ENCODE measurements around the gene GPR107.

The GPR107 gene

DNA sequence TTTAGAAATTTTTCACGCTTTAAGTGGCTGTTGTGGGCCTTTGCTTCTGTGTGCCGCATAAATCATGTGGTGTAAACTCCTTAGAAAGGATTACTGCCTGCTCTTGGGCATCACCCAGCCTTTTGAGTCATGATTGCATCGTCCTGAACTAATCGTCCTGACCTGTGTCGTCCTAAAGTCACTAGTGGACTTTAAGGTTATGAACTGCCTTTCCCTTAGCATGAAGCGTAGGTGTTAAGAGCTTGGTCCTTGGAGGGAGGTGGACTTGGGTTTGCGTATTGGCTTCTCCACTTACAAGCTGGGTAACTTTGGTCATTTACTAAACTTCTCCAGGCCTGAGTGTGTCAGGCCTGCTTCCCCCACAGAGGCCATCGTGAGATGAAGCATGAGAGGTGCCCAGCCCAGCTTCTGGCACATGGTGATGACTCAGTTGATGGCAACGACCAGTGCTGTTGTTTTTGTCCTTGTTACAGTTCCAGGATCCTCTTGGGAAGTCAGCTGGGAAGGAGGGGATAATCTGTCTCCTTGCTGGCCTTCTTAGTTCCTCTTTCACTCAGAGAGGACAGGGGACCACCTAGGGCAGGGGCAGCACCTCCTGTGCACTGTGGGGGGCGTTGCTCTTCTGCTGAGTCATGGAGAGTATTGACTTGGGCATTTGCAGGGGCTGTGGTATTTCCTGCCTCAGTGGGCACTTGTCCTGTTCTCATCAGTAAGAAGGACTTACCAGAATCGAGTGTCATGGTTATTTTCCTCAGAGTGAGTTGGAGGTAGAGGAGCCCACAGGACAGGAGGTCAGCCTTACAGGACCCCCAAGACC, 64.3 kb downstream of the GPR107 start:
- DNase-seq (ENCODE audit: low read depth) = peak; percentile 47
- TF ChIP-seq, protein P1, sequence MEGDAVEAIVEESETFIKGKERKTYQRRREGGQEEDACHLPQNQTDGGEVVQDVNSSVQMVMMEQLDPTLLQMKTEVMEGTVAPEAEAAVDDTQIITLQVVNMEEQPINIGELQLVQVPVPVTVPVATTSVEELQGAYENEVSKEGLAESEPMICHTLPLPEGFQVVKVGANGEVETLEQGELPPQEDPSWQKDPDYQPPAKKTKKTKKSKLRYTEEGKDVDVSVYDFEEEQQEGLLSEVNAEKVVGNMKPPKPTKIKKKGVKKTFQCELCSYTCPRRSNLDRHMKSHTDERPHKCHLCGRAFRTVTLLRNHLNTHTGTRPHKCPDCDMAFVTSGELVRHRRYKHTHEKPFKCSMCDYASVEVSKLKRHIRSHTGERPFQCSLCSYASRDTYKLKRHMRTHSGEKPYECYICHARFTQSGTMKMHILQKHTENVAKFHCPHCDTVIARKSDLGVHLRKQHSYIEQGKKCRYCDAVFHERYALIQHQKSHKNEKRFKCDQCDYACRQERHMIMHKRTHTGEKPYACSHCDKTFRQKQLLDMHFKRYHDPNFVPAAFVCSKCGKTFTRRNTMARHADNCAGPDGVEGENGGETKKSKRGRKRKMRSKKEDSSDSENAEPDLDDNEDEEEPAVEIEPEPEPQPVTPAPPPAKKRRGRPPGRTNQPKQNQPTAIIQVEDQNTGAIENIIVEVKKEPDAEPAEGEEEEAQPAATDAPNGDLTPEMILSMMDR (IDR thresholded peaks at IDR 0.05; ENCODE audit: insufficient read depth, low read depth, low read length, missing control alignments) = no peak
- no peak overlapping the region for H3K4me3 ChIP-seq (ENCODE audit: low read length)

DNA sequence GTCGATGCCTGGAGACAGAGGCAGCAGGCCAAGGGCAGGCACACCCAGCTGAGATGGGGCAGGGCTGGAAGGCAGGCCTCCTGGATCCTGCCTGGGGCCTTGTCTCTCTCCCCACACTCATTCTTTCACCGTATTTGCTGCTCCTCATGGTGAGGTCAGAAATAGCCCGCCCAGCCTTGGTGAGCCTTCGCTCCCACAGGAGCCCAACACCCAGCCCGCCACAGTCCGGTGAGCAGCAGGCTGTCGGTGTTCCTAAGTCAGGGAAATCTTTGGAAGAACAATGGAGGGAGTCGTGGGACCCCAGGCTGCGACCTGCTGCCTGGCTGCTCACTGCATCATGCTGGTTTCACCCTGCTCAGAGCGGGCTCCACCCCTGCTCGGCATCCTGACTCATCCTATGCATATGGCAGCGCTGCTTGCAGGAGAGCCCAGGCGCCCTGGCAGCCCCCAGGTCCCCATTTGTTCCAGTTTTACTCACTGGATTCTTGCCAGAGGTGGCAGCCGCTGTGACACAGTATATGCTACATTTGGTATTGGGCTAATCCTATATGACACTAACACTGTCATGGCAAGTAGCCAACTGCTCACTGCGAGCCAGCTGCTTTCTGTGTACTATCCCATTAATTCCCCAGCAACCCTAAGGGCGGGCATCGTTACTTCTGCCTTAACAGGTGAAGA, 65.3 kb downstream of the GPR107 start:
- peak; percentile 43 for DNase-seq (ENCODE audit: low read depth)
- no peak overlapping the region for H3K4me3 ChIP-seq (ENCODE audit: low read length)
- TF ChIP-seq, protein P1 (IDR thresholded peaks at IDR 0.05; ENCODE audit: insufficient read depth, low read depth, low read length, missing control alignments) = no peak

DNA sequence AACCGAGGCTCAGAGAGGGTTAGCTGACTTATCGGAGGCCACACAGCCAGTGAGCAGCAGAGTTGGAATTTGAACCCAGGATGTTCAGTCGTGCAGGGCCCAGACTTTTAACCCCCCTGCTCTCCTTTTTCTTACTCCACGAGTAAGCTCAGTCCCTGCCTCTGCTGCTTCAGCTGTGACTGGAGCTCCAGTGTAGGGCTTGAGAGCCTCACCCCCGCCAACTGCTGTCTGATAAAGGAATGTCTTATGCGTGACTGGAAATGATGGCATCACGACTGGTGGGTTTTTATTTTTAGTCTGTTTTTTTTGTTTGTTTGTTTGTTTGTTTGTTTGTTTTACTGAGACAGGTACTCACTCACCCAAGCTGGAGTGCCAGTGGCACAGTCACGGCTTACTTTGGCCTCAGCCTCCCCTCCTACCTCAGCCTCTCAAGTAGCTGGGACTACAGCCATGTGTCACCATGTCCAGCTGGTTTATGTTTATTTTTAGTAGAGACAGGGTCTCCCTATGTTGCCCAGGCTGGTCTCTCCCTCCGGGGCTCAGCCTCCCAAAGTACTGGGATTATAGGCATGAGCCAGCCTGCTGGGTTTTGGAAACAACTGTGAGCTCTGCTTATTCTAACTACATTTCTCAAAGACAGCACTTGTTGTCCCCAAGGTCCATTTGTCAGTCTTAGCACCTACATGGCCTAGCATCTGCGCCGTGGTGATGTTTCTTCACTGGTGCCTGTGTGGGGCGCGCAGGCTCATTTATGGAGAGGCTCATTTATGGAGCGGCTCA, 66.0 kb downstream of the GPR107 start:
- DNase-seq (ENCODE audit: low read depth) = no peak
- TF ChIP-seq, protein P1 (IDR thresholded peaks at IDR 0.05; ENCODE audit: insufficient read depth, low read depth, low read length, missing control alignments) = no peak
- no peak overlapping the region for H3K4me3 ChIP-seq (ENCODE audit: low read length)

DNA sequence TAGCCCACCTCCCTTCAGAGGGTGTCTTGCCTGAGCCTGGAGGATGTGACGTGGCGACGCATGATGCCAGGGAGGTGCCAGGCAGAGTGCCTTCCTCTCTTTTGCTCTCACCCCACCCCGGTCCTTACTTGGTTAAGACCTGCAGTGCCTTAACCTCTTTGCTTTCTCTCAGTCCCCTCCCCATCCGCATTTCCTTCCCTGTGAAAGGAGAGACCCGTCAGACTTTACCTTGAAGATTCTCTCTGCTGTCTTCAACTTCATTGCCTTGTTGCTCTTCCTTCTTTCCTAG, 66.5 kb downstream of the GPR107 start:
- no peak overlapping the region for H3K4me3 ChIP-seq (ENCODE audit: low read length)
- DNase-seq (ENCODE audit: low read depth) = no peak
- TF ChIP-seq, protein P1 (IDR thresholded peaks at IDR 0.05; ENCODE audit: insufficient read depth, low read depth, low read length, missing control alignments) = no peak

DNA sequence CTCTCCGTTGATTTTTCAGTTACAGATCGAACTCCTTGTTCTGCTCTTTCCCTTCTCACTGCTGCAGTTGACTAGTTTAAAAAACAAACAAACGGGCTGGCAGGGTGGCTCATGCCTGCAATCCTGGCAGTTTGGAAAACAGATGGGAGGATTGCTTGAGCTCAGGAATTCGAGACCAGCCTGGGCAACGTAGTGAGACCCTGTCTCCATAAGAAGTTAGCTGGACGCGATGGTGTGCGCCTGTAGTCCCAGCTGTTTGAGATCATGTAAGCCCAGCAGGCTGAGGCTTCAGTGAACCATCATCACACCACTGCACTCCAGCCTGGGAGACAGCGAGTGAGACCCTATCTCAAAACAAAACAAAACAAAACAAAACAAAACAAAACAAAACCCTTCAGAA, 67.1 kb downstream of the GPR107 start:
- TF ChIP-seq, protein P1 (IDR thresholded peaks at IDR 0.05; ENCODE audit: insufficient read depth, low read depth, low read length, missing control alignments) = no peak
- no peak overlapping the region for H3K4me3 ChIP-seq (ENCODE audit: low read length)
- no peak for DNase-seq (ENCODE audit: low read depth)

DNA sequence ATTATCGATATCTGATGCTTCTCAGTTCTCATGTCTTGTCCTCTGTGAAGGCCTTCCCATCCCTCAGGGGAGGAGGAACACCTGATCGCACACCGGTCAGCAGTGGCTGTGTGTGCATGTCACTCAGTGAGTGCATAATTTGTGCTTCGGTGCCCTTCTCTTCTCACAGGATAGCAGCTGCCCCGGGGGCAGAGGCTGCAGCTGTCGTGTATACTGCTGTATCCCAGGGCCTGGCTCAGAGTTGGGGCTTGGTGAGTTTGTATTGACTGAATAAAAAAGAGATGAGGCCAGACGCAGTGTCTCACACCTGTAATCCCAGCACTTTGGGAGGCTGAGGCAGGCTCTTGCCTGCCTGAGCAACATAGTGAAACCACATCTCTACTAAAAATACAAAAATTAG, 68.8 kb downstream of the GPR107 start:
- TF ChIP-seq, protein P1 (IDR thresholded peaks at IDR 0.05; ENCODE audit: insufficient read depth, low read depth, low read length, missing control alignments) = no peak
- no peak for DNase-seq (ENCODE audit: low read depth)
- H3K4me3 ChIP-seq (ENCODE audit: low read length) = no peak overlapping the region
